Sigmoid colon (tissue), 4 donors: ENCODE data around the gene SEMA3F.

Source experiments
- EP300 ChIP-seq, 4 donors: sonication (generic); formaldehyde crosslinking; IDR thresholded peaks; one replicate each; pipeline ENCODE4 v1.6.1; 2017; ENCODE audit warnings: antibody characterized with exemption in 4 of 4
- POLR2A ChIP-seq, 2 donors: fragments of 450-650 bp; IDR thresholded peaks; one replicate each; pipeline ENCODE4 v1.6.1; 2016; ENCODE audit warnings: antibody characterized with exemption in 2 of 2, mild to moderate bottlenecking in 2 of 2, moderate library complexity in 2 of 2

- TF ChIP-seq POLR2A (IDR thresholded peaks at IDR 0.05) (no peak), EP300 (IDR thresholded peaks at IDR 0.05) (no peak)
Observed at GRCh38 chr3:50205413-50206276, 50.5 kb downstream of the SEMA3F start.
